GM12865 (cell line): ENCODE results near the gene RAD23A.
"Not testable (repeated sequence)": the region's sequence is repeated elsewhere in the genome, so short reads cannot be mapped to it uniquely, and the experiment has no call there.

ENCODE experiments used
- DNase-seq: peaks from one replicate; pipeline ENCODE4 v3.0.0; 2010; ENCODE audit warnings: low read depth
- H3K4me3 ChIP-seq: 2 replicates; pipeline ENCODE4 v1.5.1; 2011; ENCODE audit warnings: mild to moderate bottlenecking, low read depth, low read length, control low read depth
- CTCF ChIP-seq: IDR thresholded peaks from 2 replicates; pipeline ENCODE4 v1.5.1; 2011; ENCODE audit warnings: low read length, control low read depth, low read depth, inconsistent platforms; ENCODE audit not compliant: insufficient read depth; ENCODE audit errors: missing control alignments

RAD23A gene

GRCh38 chr19:12913851-12914690 is 31.6 kb upstream of the RAD23A start:
- TF ChIP-seq CTCF, result no peak
- no peak for DNase-seq
- H3K4me3 ChIP-seq, result no peak overlapping the region

- H3K4me3 ChIP-seq, DNase-seq: not testable (repeated sequence)
These were observed 29.8 kb upstream of the RAD23A start for GRCh38 chr19:12915860-12916259.

GRCh38 chr19:12918253-12918652 is 27.4 kb upstream of the RAD23A start:
- TF ChIP-seq CTCF, result no peak
- no peak for DNase-seq
- no peak overlapping the region for H3K4me3 ChIP-seq

DNA sequence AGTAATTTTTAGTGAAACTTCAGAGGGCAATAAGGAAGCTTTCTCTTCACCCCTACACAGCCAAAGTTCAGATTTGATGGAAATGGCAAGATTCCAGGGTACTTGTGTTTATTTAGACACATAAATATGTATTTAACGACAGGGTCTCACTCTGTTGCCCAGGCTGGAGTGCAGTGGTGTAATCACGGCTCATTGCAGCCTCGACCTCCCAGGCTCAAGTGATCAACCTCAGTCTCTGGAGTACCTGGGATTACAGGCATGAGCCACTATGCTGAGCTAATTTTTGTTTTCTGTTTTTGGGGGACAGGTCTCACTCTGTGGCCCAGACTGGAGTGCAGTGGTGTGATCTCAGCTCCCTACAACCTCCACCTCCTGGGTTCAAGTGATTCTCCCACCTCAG is 24.6 kb upstream of the RAD23A start:
- no peak overlapping the region for H3K4me3 ChIP-seq
- no peak for DNase-seq
- TF ChIP-seq CTCF, result no peak

DNA sequence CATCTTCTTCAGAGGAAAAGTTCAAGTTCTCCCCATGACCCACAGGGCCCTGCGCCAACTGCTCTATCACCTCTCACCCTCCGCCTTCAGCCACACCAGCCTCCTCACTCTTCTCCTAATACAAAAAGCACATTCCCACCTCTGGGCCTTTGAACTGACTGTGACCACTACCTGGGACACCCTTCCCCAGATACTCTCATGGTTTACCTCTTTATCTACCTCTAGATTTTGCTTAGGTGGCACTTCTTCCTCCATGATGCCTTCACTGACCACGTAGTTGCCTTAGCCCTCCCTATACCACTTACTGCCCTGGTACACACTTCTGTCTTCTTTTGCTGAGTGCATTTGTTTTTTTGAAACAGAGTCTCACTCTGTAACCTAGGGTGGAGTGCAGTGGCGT is 22.7 kb upstream of the RAD23A start:
- TF ChIP-seq CTCF, result no peak
- H3K4me3 ChIP-seq, result no peak overlapping the region
- DNase-seq, result no peak

- TF ChIP-seq CTCF, result no peak
- DNase-seq, result no peak
- H3K4me3 ChIP-seq, result no peak overlapping the region
These were observed 20.9 kb upstream of the RAD23A start for GRCh38 chr19:12924621-12925310.

DNA sequence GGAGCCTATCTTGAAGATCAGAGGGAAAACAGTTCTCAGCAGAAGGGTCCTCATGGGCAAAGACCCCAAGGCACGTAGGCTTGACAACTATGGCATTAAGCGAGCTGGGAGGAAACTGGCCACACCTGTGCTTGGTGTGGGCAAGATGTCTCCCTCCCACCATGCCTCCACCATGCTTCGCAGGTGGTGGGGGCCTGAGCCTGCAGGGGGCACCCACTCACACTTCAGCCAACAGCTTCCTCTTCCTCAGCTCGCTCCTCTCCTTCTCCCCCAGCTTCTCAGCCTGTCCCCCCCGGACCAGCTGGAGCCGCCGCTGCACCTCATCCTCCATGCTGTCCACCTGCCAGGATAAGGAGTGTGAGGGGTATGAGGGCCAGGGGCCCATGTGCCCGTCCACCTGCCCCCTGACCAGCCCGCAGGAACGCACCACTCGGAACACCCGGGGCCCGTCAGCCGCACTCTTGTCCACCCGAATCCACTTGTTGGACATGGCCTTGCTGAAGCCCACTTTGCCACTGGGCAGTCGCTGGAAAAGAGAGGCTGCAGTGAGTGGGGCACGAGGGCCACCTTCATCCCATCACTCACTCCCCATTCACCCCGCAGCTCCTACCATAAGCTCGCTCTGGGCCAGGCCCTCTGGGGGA is 15.5 kb upstream of the RAD23A start:
- TF ChIP-seq CTCF, result no peak
- DNase-seq, result no peak

More for the DNA sequence above, 15.5 kb upstream of the RAD23A start:
- H3K4me3 ChIP-seq, result no peak overlapping the region
